Measurements from ENCODE around the gene STARD9. TPM values are rescaled to one million over a fixed set of nuclear protein-coding genes. Genes with fewer than 3 reads are reported as not detected.

Gene STARD9
- total RNA-seq, 6 experiments from 2014 or later = 0.70 to 3.1 (median 1.5) TPM

DNA sequence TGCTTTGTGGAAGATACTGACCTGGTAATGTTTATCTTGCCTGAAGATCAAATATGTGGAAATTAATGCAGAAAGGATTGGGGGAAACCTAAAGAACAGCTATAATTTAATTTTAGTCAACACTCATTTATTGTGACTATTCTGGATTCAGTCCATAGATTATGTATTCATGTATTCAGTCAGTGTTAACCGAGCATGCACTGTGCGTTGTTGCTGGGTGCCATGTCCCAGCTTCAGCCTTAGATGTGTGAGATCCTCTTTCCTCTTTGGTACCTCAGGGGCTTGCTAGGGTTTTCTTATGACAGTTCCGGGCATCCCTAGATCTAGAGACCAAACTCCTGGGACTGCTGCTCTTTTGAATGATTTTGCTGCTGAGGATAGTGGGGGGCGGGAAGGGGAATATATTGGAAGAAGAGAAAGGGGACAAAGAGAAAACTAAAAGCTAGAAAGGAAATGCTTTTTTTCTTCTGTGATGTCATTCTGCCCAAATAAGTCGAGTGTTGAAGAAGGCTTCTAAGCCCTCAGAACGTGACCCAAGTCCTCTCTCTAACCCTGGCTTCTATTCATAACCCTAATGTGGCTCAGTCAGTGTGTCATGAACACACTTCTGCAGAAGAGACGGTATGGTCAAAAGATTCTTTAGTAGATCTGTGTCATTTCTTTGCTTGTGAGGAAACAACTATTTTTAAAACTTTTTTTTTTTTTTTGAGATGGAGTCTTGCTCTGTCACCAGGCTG lies 33.5 kb downstream of the STARD9 start:
- Histone ChIP-seq H3K27me3 (no peaks in the 10 kb centered on the region), H3K27ac (no peak overlapping the region), H3K4me1 (no peaks in the 10 kb centered on the region), H3K9me3 (no peaks in the 10 kb centered on the region), H3K4me3 (no peak overlapping the region), H3K36me3 (no peaks in the 10 kb centered on the region)
- 52% methylated on average over 7 of the region's 7 CpGs for WGBS (ENCODE audit: insufficient coverage, low coverage, low lambda C conversion rate, missing lambda C conversion rate)
- ATAC-seq (no peak), DNase-seq (no peak)
- TF ChIP-seq, protein P1, sequence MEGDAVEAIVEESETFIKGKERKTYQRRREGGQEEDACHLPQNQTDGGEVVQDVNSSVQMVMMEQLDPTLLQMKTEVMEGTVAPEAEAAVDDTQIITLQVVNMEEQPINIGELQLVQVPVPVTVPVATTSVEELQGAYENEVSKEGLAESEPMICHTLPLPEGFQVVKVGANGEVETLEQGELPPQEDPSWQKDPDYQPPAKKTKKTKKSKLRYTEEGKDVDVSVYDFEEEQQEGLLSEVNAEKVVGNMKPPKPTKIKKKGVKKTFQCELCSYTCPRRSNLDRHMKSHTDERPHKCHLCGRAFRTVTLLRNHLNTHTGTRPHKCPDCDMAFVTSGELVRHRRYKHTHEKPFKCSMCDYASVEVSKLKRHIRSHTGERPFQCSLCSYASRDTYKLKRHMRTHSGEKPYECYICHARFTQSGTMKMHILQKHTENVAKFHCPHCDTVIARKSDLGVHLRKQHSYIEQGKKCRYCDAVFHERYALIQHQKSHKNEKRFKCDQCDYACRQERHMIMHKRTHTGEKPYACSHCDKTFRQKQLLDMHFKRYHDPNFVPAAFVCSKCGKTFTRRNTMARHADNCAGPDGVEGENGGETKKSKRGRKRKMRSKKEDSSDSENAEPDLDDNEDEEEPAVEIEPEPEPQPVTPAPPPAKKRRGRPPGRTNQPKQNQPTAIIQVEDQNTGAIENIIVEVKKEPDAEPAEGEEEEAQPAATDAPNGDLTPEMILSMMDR (IDR thresholded peaks at IDR 0.05) = no peak
- TF ChIP-seq POLR2A (IDR thresholded peaks at IDR 0.05) = no peak
- intact Hi-C loops (cut with DNase I) = no loop called here

DNA sequence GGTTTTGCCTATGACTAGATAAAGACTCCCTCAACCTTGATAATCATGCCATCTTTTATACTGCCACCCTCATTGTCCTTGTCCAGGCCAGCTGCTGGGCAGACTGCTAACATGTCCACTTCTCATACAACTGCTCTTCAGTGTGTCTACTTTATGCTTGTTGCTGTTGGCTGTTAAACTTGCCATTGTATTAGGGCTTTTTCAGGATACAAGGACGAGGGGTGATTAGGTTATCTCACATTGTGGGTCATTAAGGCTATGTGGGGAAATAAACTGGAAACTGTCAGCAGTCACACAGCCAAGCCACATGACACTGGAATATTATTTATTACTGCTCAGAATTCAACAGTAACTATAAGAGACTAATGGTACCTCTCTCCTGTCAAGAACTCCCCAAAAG lies 36.1 kb downstream of the STARD9 start:
- no peak for TF ChIP-seq POLR2A (IDR thresholded peaks at IDR 0.05)
- TF ChIP-seq, protein P1 (IDR thresholded peaks at IDR 0.05) = no peak
- peak in 3 of 4 donors; percentile 48 to 50 (median 49) for ATAC-seq
- H3K27me3 ChIP-seq = no peaks in the 10 kb centered on the region
- no peaks in the 10 kb centered on the region for H3K36me3 ChIP-seq
- no peak for DNase-seq
- H3K27ac ChIP-seq = no peak overlapping the region
- no peaks in the 10 kb centered on the region for H3K4me1 ChIP-seq
- 33% methylated on average over 1 of the region's 1 CpG for WGBS (ENCODE audit: insufficient coverage, low coverage, low lambda C conversion rate, missing lambda C conversion rate)
- H3K4me3 ChIP-seq = no peak overlapping the region
- intact Hi-C loops (cut with DNase I) = no loop called here
- H3K9me3 ChIP-seq = no peaks in the 10 kb centered on the region

DNA sequence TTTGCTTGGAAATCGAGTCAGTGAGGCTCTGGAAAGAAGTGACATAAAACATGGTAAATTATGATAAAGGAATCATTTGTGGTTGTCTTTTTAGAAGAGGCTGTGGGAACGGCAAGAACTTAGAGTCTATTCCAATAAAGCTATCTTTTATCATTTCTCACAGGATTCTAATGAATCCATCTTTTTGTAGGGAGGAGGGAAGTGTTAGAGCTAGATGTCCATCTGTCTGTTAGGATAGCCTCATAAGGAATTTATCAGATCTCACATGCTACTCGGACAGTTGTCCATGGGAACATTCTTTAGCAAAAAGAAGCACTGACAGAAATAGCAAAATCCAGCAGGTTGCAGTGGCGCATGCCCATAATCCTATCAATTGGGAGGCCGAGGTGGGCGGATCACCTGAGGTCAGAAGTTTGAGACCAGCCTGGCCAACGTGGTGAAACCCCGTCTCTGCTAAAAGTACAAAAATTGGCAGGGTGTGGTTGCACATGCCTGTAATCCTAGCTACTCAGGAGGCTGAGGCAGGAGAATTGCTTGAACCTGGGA lies 37.0 kb downstream of the STARD9 start:
- DNase-seq = no peak
- WGBS (ENCODE audit: insufficient coverage, low coverage, low lambda C conversion rate, missing lambda C conversion rate) = 91% methylated on average over 7 of the region's 8 CpGs
- no peak for ATAC-seq
- H3K4me1 ChIP-seq = no peaks in the 10 kb centered on the region
- no peaks in the 10 kb centered on the region for H3K9me3 ChIP-seq
- H3K27me3 ChIP-seq = no peaks in the 10 kb centered on the region
- TF ChIP-seq POLR2A (IDR thresholded peaks at IDR 0.05) = no peak
- TF ChIP-seq, protein P1 (IDR thresholded peaks at IDR 0.05) = no peak
- H3K36me3 ChIP-seq = no peaks in the 10 kb centered on the region
- intact Hi-C loops (cut with DNase I) = no loop called here
- no peak overlapping the region for H3K27ac ChIP-seq
- H3K4me3 ChIP-seq = no peak overlapping the region

DNA sequence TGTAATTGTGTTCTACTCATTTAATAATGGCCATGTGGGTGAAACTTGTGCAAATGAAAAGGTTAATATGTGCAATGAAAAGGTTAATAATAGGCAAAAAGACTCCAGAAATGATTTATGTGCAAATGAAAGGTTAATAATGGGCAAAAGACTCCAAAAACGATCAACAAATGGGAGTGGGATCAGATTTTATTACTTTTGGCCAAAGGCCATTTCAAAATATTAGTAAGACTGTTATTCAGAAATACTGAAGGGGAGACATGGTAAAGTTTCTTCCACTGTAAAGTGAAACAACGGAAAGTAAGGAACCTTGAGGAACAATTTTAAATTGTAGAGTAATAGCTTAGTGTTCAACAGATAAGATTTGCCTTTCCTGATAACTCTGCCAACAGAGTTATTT lies 40.7 kb downstream of the STARD9 start:
- Histone ChIP-seq H3K27ac (no peak overlapping the region), H3K36me3 (no peaks in the 10 kb centered on the region), H3K4me3 (no peak overlapping the region), H3K4me1 (no peaks in the 10 kb centered on the region), H3K27me3 (no peaks in the 10 kb centered on the region), H3K9me3 (no peaks in the 10 kb centered on the region)
- DNase-seq (no peak), ATAC-seq (no peak)
- intact Hi-C loops (cut with DNase I) = no loop called here
- no peak for TF ChIP-seq POLR2A (IDR thresholded peaks at IDR 0.05)
- TF ChIP-seq, protein P1 (IDR thresholded peaks at IDR 0.05) = no peak
- 45% methylated on average over 2 of the region's 2 CpGs for WGBS (ENCODE audit: insufficient coverage, low coverage, low lambda C conversion rate, missing lambda C conversion rate)

Measured in right lobe of liver (tissue), 6 donors.